ENCODE data around the gene CD209.

GRCh38 chr19:7772752-7773291 is 25.5 kb upstream of the CD209 start:
- TF ChIP-seq CTCF (IDR thresholded peaks at IDR 0.05; ENCODE audit: poor library complexity) (no peak), EZH2phosphoT487 (IDR thresholded peaks at IDR 0.05; ENCODE audit: low read depth, severe bottlenecking, unreplicated experiment) (no peak), EZH2 (IDR thresholded peaks at IDR 0.05; ENCODE audit: borderline replicate concordance) (no peak)

Data from hepatocyte (in vitro differentiated cells).